GM19468 (cell line): ENCODE measurements around the gene TLR9.
"Not testable (repeated sequence)": the region's sequence is repeated elsewhere in the genome, so short reads cannot be mapped to it uniquely, and the experiment has no call there.

Source experiments
- ATAC-seq: cut with Tn5 transposase; IDR thresholded peaks from one replicate; pipeline ENCODE4 v1.9.1; 2021; ENCODE audit warnings: mild to moderate bottlenecking, moderate library complexity, moderate number of reproducible peaks; ENCODE audit not compliant: unreplicated experiment; ENCODE audit errors: extremely low read depth

Gene TLR9

GRCh38 chr3:52225452-52226228, at the start of gene TLR9:
Gene TLR9 (minus strand): TSS chr3:52225645. CDS start chr3:52225529, 116 bp downstream.
- peak; percentile 36 for ATAC-seq

GRCh38 chr3:52274781-52275180, 49.3 kb upstream of the TLR9 start:
- ATAC-seq: not testable (repeated sequence)

GRCh38 chr3:52272831-52273230, 47.4 kb upstream of the TLR9 start:
- no peak for ATAC-seq

GRCh38 chr3:52272172-52272571, 46.7 kb upstream of the TLR9 start:
- not testable (repeated sequence) for ATAC-seq

- ATAC-seq: no peak
Measured at GRCh38 chr3:52270252-52270754, 44.9 kb upstream of the TLR9 start.

GRCh38 chr3:52269776-52270175, 44.3 kb upstream of the TLR9 start:
- no peak for ATAC-seq

GRCh38 chr3:52268036-52268435, 42.6 kb upstream of the TLR9 start:
- ATAC-seq: no peak

GRCh38 chr3:52265387-52265786, 39.9 kb upstream of the TLR9 start:
- ATAC-seq: no peak

- ATAC-seq: no peak
Measured at GRCh38 chr3:52262447-52262846, 37.0 kb upstream of the TLR9 start.

- ATAC-seq: no peak
Measured at GRCh38 chr3:52259448-52259847, 34.0 kb upstream of the TLR9 start.

- ATAC-seq: no peak
Measured at GRCh38 chr3:52259035-52259434, 33.6 kb upstream of the TLR9 start.

GRCh38 chr3:52257911-52258310, 32.5 kb upstream of the TLR9 start:
- ATAC-seq: no peak

- ATAC-seq: no peak
Measured at GRCh38 chr3:52256622-52257021, 31.2 kb upstream of the TLR9 start.

- ATAC-seq: no peak
Measured at GRCh38 chr3:52256159-52256558, 30.7 kb upstream of the TLR9 start.

- no peak for ATAC-seq
Measured at GRCh38 chr3:52254608-52255007, 29.2 kb upstream of the TLR9 start.

- ATAC-seq: peak; percentile 79
Measured at GRCh38 chr3:52253314-52254304, 28.2 kb upstream of the TLR9 start.

GRCh38 chr3:52250122-52250521, 24.7 kb upstream of the TLR9 start:
- no peak for ATAC-seq

GRCh38 chr3:52249683-52250082, 24.2 kb upstream of the TLR9 start:
- no peak for ATAC-seq

GRCh38 chr3:52248816-52249547, 23.5 kb upstream of the TLR9 start:
- ATAC-seq: no peak

- ATAC-seq: no peak
Measured at GRCh38 chr3:52248165-52248541, 22.7 kb upstream of the TLR9 start.
